H9 (cell line): ENCODE results near the gene ARMC9. TPM values are rescaled to one million over a fixed set of nuclear protein-coding genes. Genes with fewer than 3 reads are reported as not detected.

ENCODE experiments used
- DNase-seq: peaks from one replicate; pipeline ENCODE4 v3.0.0-alpha.2; 2017
- H2AFZ ChIP-seq: one replicate; pipeline ENCODE4 v1.6.1; 2013; ENCODE audit warnings: mild to moderate bottlenecking, low read length, control low read depth, moderate library complexity
- H2AK5ac ChIP-seq: 2 replicates; pipeline ENCODE4 v1.6.1; 2013; ENCODE audit warnings: low read length, control low read depth, mixed read lengths; ENCODE audit not compliant: insufficient read length
- H2BK120ac ChIP-seq: one replicate; pipeline ENCODE4 v1.6.1; 2013; ENCODE audit warnings: low read depth, mild to moderate bottlenecking, low read length, control low read depth, inconsistent platforms; ENCODE audit not compliant: poor library complexity, severe bottlenecking
- H2BK12ac ChIP-seq: 2 replicates; pipeline ENCODE4 v1.6.1; 2013; ENCODE audit warnings: low read length, control low read depth, mixed read lengths, low read depth; ENCODE audit not compliant: insufficient read length
- H2BK15ac ChIP-seq: 2 replicates; pipeline ENCODE4 v1.6.1; 2013; ENCODE audit warnings: low read depth, low read length, control low read depth
- H2BK20ac ChIP-seq: one replicate; pipeline ENCODE4 v1.6.1; 2013; ENCODE audit warnings: low read depth, mild to moderate bottlenecking, low read length, control low read depth, inconsistent platforms; ENCODE audit not compliant: poor library complexity, severe bottlenecking
- H2BK5ac ChIP-seq: 2 replicates; pipeline ENCODE4 v1.6.1; 2013; ENCODE audit warnings: low read length, control low read depth, mixed read lengths; ENCODE audit not compliant: insufficient read length
- H3K14ac ChIP-seq: 2 replicates; pipeline ENCODE4 v1.6.1; 2013; ENCODE audit warnings: low read length, control low read depth; ENCODE audit not compliant: insufficient read depth
- H3K18ac ChIP-seq: 2 replicates; pipeline ENCODE4 v1.6.1; 2013; ENCODE audit warnings: low read depth, mild to moderate bottlenecking, mixed read lengths, low read length, control low read depth; ENCODE audit not compliant: insufficient read length
- H3K23ac ChIP-seq: 2 replicates; pipeline ENCODE4 v1.6.1; 2013; ENCODE audit warnings: low read length, control low read depth, mixed read lengths, low read depth; ENCODE audit not compliant: insufficient read length
- H3K23me2 ChIP-seq: 2 replicates; pipeline ENCODE4 v1.6.1; 2013; ENCODE audit warnings: low read depth, mild to moderate bottlenecking, mixed read lengths, low read length, control low read depth; ENCODE audit not compliant: insufficient read length, poor library complexity, severe bottlenecking
- H3K27ac ChIP-seq: 2 replicates; pipeline ENCODE4 v1.5.1; 2013; ENCODE audit warnings: low read length, control low read depth, mixed read lengths, low read depth; ENCODE audit not compliant: insufficient read length
- H3K27me3 ChIP-seq: 2 replicates; pipeline ENCODE4 v1.6.1; 2013; ENCODE audit warnings: low read length, control low read depth, inconsistent platforms; ENCODE audit not compliant: insufficient read depth
- H3K4ac ChIP-seq: 2 replicates; pipeline ENCODE4 v1.6.1; 2013; ENCODE audit warnings: low read depth, mild to moderate bottlenecking, control low read depth, inconsistent platforms, low read length, moderate library complexity
- H3K4me1 ChIP-seq: 2 replicates; pipeline ENCODE4 v1.6.1; 2013; ENCODE audit warnings: low read length, control low read depth, inconsistent platforms; ENCODE audit not compliant: insufficient read depth
- H3K4me2 ChIP-seq: 2 replicates; pipeline ENCODE4 v1.6.1; 2013; ENCODE audit warnings: low read length, control low read depth, mixed read lengths; ENCODE audit not compliant: insufficient read length, insufficient read depth
- H3K56ac ChIP-seq: 2 replicates; pipeline ENCODE4 v1.6.1; 2013; ENCODE audit warnings: low read depth, mild to moderate bottlenecking, mixed read lengths, low read length, control low read depth; ENCODE audit not compliant: insufficient read length
- H3K79me1 ChIP-seq: 2 replicates; pipeline ENCODE4 v1.6.1; 2013; ENCODE audit warnings: low read depth, mild to moderate bottlenecking, moderate library complexity, low read length, control low read depth, inconsistent platforms; ENCODE audit not compliant: insufficient read depth, poor library complexity, severe bottlenecking
- H3K79me2 ChIP-seq: 2 replicates; pipeline ENCODE4 v1.6.1; 2013; ENCODE audit warnings: low read length, control low read depth, inconsistent platforms; ENCODE audit not compliant: insufficient read depth
- H3K9ac ChIP-seq: 2 replicates; pipeline ENCODE4 v1.6.1; 2013; ENCODE audit warnings: low read length, control low read depth, mixed read lengths; ENCODE audit not compliant: insufficient read length; ENCODE audit errors: extremely low read depth
- H3K9me3 ChIP-seq: one replicate; pipeline ENCODE4 v1.6.1; 2013; ENCODE audit warnings: low read depth, low read length, inconsistent platforms; ENCODE audit not compliant: control insufficient read depth
- H3T11ph ChIP-seq: one replicate; pipeline ENCODE4 v1.6.1; 2013; ENCODE audit warnings: mild to moderate bottlenecking, low read length, control low read depth, inconsistent platforms
- H4K20me1 ChIP-seq: one replicate; pipeline ENCODE4 v1.6.1; 2013; ENCODE audit not compliant: control insufficient read depth, insufficient read length, insufficient read depth
- H4K5ac ChIP-seq: 2 replicates; pipeline ENCODE4 v1.6.1; 2013; ENCODE audit warnings: low read depth, mild to moderate bottlenecking, mixed read lengths, low read length, control low read depth; ENCODE audit not compliant: insufficient read length
- H4K8ac ChIP-seq: replicated peaks from 2 replicates; pipeline ENCODE4 v1.6.1; 2013; ENCODE audit warnings: low read length, control low read depth, mixed read lengths, low read depth; ENCODE audit not compliant: insufficient read length
- H4K91ac ChIP-seq: 2 replicates; pipeline ENCODE4 v1.6.1; 2013; ENCODE audit warnings: low read depth, mild to moderate bottlenecking, moderate library complexity, mixed read lengths, low read length, control low read depth; ENCODE audit not compliant: insufficient read length
- H3K27ac Mint-ChIP-seq, 3 experiments: 2 replicates in 2 of 3; 3 replicates in 1 of 3; pipeline ENCODE4 v1.8.0; 2020 to 2021; ENCODE audit warnings: mixed read lengths in 3 of 3, mild to moderate bottlenecking in 1 of 3, moderate library complexity in 1 of 3
- H3K27me3 Mint-ChIP-seq: 2 replicates; pipeline ENCODE4 v1.8.0; 2021; ENCODE audit warnings: low read depth, mild to moderate bottlenecking, moderate library complexity, mixed read lengths
- H3K36me3 Mint-ChIP-seq, 3 experiments: 2 replicates in 2 of 3; 3 replicates in 1 of 3; pipeline ENCODE4 v1.8.0; 2020 to 2021; ENCODE audit warnings: low read depth in 3 of 3, mixed read lengths in 3 of 3; ENCODE audit not compliant: insufficient read depth in 1 of 3
- H3K4me1 Mint-ChIP-seq, 2 experiments: 2 replicates each; pipeline ENCODE4 v1.8.0; 2020; ENCODE audit warnings: mixed read lengths in 2 of 2
- H3K4me3 Mint-ChIP-seq, 2 experiments: 2 replicates in 1 of 2; 3 replicates in 1 of 2; pipeline ENCODE4 v1.8.0; 2020 to 2021; ENCODE audit warnings: mild to moderate bottlenecking in 2 of 2, mixed read lengths in 2 of 2, moderate library complexity in 1 of 2
- H3K9me3 Mint-ChIP-seq, 2 experiments: 2 replicates in 1 of 2; 3 replicates in 1 of 2; pipeline ENCODE4 v1.8.0; 2020; ENCODE audit warnings: mild to moderate bottlenecking in 2 of 2, mixed read lengths in 2 of 2, moderate library complexity in 1 of 2
- CTCF ChIP-seq: fragments of 200-600 bp; sonication (generic); conservative IDR thresholded peaks from 3 replicates; pipeline ENCODE4 v1.8.0; 2021; ENCODE audit warnings: antibody characterized with exemption, mild to moderate bottlenecking
- WGBS: extraction: QIAGEN DNeasy Blood & Tissue Kit; methylation state at CpG from one replicate; pipeline ENCODE4 v1.1.7; 2013; ENCODE audit warnings: missing lambda C conversion rate, low lambda C conversion rate, mixed read lengths; ENCODE audit not compliant: insufficient read length; ENCODE audit errors: extremely low coverage; 5-methylcytosine and 5-hydroxymethylcytosine counted together
- total RNA-seq: library from RNA; stranded (reverse); gene quantifications from 2 replicates; pipeline ENCODE4 v1.2.1, GENCODE V29; 2021

Gene ARMC9
- total RNA-seq, 1 experiment from 2014 or later = 37.6 TPM

DNA sequence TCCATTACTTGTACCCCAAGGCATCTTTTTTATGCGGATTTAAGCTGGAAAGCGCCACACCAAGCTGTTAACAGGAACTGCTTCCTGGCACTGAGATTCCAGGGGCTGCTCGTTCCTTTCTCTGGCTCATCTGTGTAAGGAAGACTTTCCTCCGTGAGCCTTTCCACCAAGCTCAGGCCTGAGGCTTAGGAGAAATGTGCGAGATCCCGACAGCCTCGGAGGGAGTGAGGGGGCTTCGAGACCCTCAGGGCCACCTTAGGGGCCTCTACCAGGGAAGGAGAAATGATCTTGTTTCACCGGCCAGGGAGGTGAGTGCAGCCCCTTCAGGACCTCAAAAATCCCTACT lies 214.2 kb downstream of the ARMC9 start:
- H3K4me3 Mint-ChIP-seq = peak overlapping the region; percentile 62 to 67; a peak in 3 of 5 replicates
- Histone ChIP-seq H3K14ac (0 out of 2 replicates have a peak overlapping the region, but pooled peaks have one; percentile 48), H4K20me1 (no peaks in the 10 kb centered on the region), H3K56ac (no peak overlapping the region), H2AFZ (peak overlapping the region; percentile 80), H3K4me1 (peaks cover 9% of the 10 kb centered on the region; the same call in 1 of the 2 replicates), H3K79me1 (no peaks in the 10 kb centered on the region), H2BK12ac (peak overlapping the region; percentile 36), H2BK120ac (no peak overlapping the region), H3K27ac (no peak overlapping the region), H2BK5ac (no peak overlapping the region), H3K4ac (no peak overlapping the region), H4K5ac (no peak overlapping the region), H4K91ac (no peak overlapping the region), H3K23me2 (peaks cover 9% of the 10 kb centered on the region), H3K9ac (no peak overlapping the region), H3K27me3 (no peaks in the 10 kb centered on the region), H2AK5ac (no peak overlapping the region), H3T11ph (no peak overlapping the region), H2BK15ac (no peak overlapping the region), H3K79me2 (no peaks in the 10 kb centered on the region), H3K23ac (no peak overlapping the region), H2BK20ac (no peak overlapping the region), H3K4me2 (peak overlapping the region; percentile 63), H4K8ac (no peak overlapping the region), H3K18ac (no peak overlapping the region), H3K9me3 (no peaks in the 10 kb centered on the region)
- TF ChIP-seq CTCF = no peak; the same call in 2 of the 3 replicates
- peaks cover 3 to 12% (median 7%) of the 10 kb centered on the region in 3 experiments; a peak in 5 of 7 replicates for H3K36me3 Mint-ChIP-seq
- no CpG with 5 or more reads among the region's 9 CpGs for WGBS
- peak overlapping the region; percentile 63 to 72 (median 69); a peak in 2 of 7 replicates for H3K27ac Mint-ChIP-seq
- H3K9me3 Mint-ChIP-seq = peaks cover 16 to 26% of the 10 kb centered on the region in 2 experiments
- no peak for DNase-seq
- peaks cover 51 to 55% of the 10 kb centered on the region in 2 experiments for H3K4me1 Mint-ChIP-seq
- H3K27me3 Mint-ChIP-seq = no peaks in the 10 kb centered on the region; the same call in 1 of the 2 replicates
